Loucy (cell line): Measurements from ENCODE around the gene PIAS4.

ENCODE experiments used
- H2AFZ ChIP-seq: fragments of 200-600 bp; sonication (generic); 2 replicates; pipeline ENCODE4 v1.6.0; 2016; ENCODE audit warnings: antibody characterized with exemption, mild to moderate bottlenecking, low read length, moderate library complexity
- H3F3A ChIP-seq: fragments of 200-600 bp; 2 replicates; pipeline ENCODE4 v1.6.0; 2016; ENCODE audit warnings: antibody characterized with exemption, low read depth, mild to moderate bottlenecking
- H3K27me3 ChIP-seq: fragments of 200-600 bp; sonication (generic); 2 replicates; pipeline ENCODE4 v1.6.1; 2014; ENCODE audit warnings: low read length, mild to moderate bottlenecking; ENCODE audit not compliant: insufficient read depth, poor library complexity, severe bottlenecking
- H3K36me3 ChIP-seq: fragments of 200-600 bp; sonication (generic); 2 replicates; pipeline ENCODE4 v1.6.1; 2016; ENCODE audit warnings: low read length; ENCODE audit not compliant: insufficient read depth
- H3K4me1 ChIP-seq: fragments of 200-600 bp; sonication (generic); 2 replicates; pipeline ENCODE4 v1.5.1; 2014; ENCODE audit warnings: low read length, mild to moderate bottlenecking; ENCODE audit not compliant: insufficient read depth, poor library complexity, severe bottlenecking
- H3K4me2 ChIP-seq: fragments of 200-600 bp; sonication (generic); 2 replicates; pipeline ENCODE4 v1.6.0; 2014; ENCODE audit warnings: antibody characterized with exemption, low read length, low read depth, mild to moderate bottlenecking; ENCODE audit not compliant: poor library complexity, severe bottlenecking
- H3K4me3 ChIP-seq: fragments of 200-600 bp; sonication (generic); 2 replicates; pipeline ENCODE4 v1.5.1; 2014; ENCODE audit warnings: low read length, mild to moderate bottlenecking, mixed read lengths; ENCODE audit not compliant: poor library complexity, severe bottlenecking
- H3K79me2 ChIP-seq: fragments of 200-600 bp; sonication (generic); 2 replicates; pipeline ENCODE4 v1.6.1; 2014; ENCODE audit warnings: low read length; ENCODE audit not compliant: insufficient read depth
- H3K9ac ChIP-seq: fragments of 200-600 bp; sonication (generic); 2 replicates; pipeline ENCODE4 v1.6.0; 2014; ENCODE audit warnings: mild to moderate bottlenecking, low read depth, low read length, moderate library complexity; ENCODE audit not compliant: poor library complexity, severe bottlenecking
- H3K9me2 ChIP-seq: fragments of 200-600 bp; sonication (generic); replicated peaks from 2 replicates; pipeline ENCODE4 v1.6.1; 2016; ENCODE audit warnings: low read depth, low read length, mixed read lengths
- H3K9me3 ChIP-seq: fragments of 200-600 bp; sonication (generic); 2 replicates; pipeline ENCODE4 v1.6.1; 2014; ENCODE audit warnings: mild to moderate bottlenecking, antibody characterized with exemption, low read length, low read depth; ENCODE audit not compliant: insufficient read depth
- H4K20me1 ChIP-seq: fragments of 200-600 bp; sonication (generic); 2 replicates; pipeline ENCODE4 v1.6.0; 2014; ENCODE audit warnings: antibody characterized with exemption, low read length, mild to moderate bottlenecking; ENCODE audit not compliant: insufficient read depth, poor library complexity, severe bottlenecking
- EZH2phosphoT487 ChIP-seq: fragments of 200-600 bp; IDR thresholded peaks from 2 replicates; pipeline ENCODE4 v1.6.1; 2018; ENCODE audit warnings: antibody characterized with exemption, mild to moderate bottlenecking, moderate library complexity, borderline replicate concordance
- TF ChIP-seq, protein P1 (sequence below): fragments of 200-600 bp; sonication (generic); conservative IDR thresholded peaks from 2 replicates; pipeline ENCODE4 v1.5.1; 2014; ENCODE audit warnings: mild to moderate bottlenecking, antibody characterized with exemption, low read length

Gene PIAS4

GRCh38 chr19:3977242-3978143 lies 30.0 kb upstream of the PIAS4 start:
- Histone ChIP-seq H3K4me2 (no peak overlapping the region), H3F3A (no peaks in the 10 kb centered on the region), H2AFZ (no peak overlapping the region), H3K79me2 (peaks cover 61% of the 10 kb centered on the region), H3K4me3 (no peak overlapping the region), H3K9me2 (no peaks in the 10 kb centered on the region), H3K36me3 (peaks cover 73% of the 10 kb centered on the region), H3K27me3 (no peaks in the 10 kb centered on the region), H3K9ac (no peak overlapping the region), H4K20me1 (peaks cover 75% of the 10 kb centered on the region), H3K9me3 (no peaks in the 10 kb centered on the region), H3K4me1 (peaks cover 14% of the 10 kb centered on the region)
- TF ChIP-seq, protein P1, sequence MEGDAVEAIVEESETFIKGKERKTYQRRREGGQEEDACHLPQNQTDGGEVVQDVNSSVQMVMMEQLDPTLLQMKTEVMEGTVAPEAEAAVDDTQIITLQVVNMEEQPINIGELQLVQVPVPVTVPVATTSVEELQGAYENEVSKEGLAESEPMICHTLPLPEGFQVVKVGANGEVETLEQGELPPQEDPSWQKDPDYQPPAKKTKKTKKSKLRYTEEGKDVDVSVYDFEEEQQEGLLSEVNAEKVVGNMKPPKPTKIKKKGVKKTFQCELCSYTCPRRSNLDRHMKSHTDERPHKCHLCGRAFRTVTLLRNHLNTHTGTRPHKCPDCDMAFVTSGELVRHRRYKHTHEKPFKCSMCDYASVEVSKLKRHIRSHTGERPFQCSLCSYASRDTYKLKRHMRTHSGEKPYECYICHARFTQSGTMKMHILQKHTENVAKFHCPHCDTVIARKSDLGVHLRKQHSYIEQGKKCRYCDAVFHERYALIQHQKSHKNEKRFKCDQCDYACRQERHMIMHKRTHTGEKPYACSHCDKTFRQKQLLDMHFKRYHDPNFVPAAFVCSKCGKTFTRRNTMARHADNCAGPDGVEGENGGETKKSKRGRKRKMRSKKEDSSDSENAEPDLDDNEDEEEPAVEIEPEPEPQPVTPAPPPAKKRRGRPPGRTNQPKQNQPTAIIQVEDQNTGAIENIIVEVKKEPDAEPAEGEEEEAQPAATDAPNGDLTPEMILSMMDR: no peak
- TF ChIP-seq EZH2phosphoT487: no peak

GRCh38 chr19:3978145-3978544 lies 29.4 kb upstream of the PIAS4 start:
- no peaks in the 10 kb centered on the region for H3F3A ChIP-seq
- no peak overlapping the region for H2AFZ ChIP-seq
- no peak overlapping the region for H3K9ac ChIP-seq
- peaks cover 67% of the 10 kb centered on the region for H3K79me2 ChIP-seq
- no peak overlapping the region for H3K4me3 ChIP-seq
- no peaks in the 10 kb centered on the region for H3K9me3 ChIP-seq
- H3K36me3 ChIP-seq: peaks cover 80% of the 10 kb centered on the region
- H3K4me2 ChIP-seq: no peak overlapping the region
- H4K20me1 ChIP-seq: peaks cover 81% of the 10 kb centered on the region
- no peaks in the 10 kb centered on the region for H3K27me3 ChIP-seq
- no peaks in the 10 kb centered on the region for H3K9me2 ChIP-seq
- H3K4me1 ChIP-seq: peaks cover 21% of the 10 kb centered on the region
- TF ChIP-seq EZH2phosphoT487: no peak
- TF ChIP-seq, protein P1: no peak

DNA sequence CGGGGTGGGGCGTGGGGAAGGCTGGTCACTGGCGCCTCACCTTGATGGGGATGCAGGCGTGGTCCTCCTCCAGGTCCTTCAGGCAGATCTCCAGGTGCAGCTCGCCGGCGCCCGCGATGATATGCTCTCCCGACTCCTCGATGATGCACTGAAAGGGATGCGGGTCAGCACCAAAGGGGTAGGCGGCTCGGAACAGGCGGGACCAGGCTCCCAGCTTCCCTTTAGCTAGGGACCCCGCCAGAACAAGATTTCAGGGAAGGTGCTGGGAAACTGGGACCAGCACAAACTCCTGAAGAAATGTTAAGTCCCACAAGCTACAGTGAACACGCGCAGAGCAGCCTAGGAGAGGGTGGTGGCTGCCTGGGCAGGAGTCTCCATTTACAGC lies 28.3 kb upstream of the PIAS4 start:
- Histone ChIP-seq H4K20me1 (peaks cover 93% of the 10 kb centered on the region), H3K27me3 (no peaks in the 10 kb centered on the region)

More for the DNA sequence above, 28.3 kb upstream of the PIAS4 start:
- Histone ChIP-seq H3K79me2 (peaks cover 79% of the 10 kb centered on the region), H3K4me1 (peaks cover 27% of the 10 kb centered on the region), H3F3A (no peaks in the 10 kb centered on the region), H3K4me3 (no peak overlapping the region), H3K9me2 (no peaks in the 10 kb centered on the region), H3K36me3 (peaks cover 91% of the 10 kb centered on the region), H3K9me3 (no peaks in the 10 kb centered on the region), H3K4me2 (peak overlapping the region; percentile 16), H2AFZ (no peak overlapping the region), H3K9ac (no peak overlapping the region)
- TF ChIP-seq EZH2phosphoT487: no peak
- TF ChIP-seq, protein P1: no peak
